Brain microvascular endothelial cell (primary cell): ENCODE measurements around the gene CDC42EP1.
"Not testable (repeated sequence)": the region's sequence is repeated elsewhere in the genome, so short reads cannot be mapped to it uniquely, and the experiment has no call there.

Source experiments
- DNase-seq: peaks from one replicate; pipeline ENCODE4 v3.0.0-alpha.2; 2020
- H3K27ac ChIP-seq: fragments of 250-450 bp; sonication (Bioruptor Pico); 2 replicates; pipeline ENCODE4 v1.5.1; 2020; ENCODE audit warnings: mild to moderate bottlenecking, moderate library complexity
- H3K27me3 ChIP-seq: fragments of 250-450 bp; sonication (Bioruptor Pico); replicated peaks from 2 replicates; pipeline ENCODE4 v1.5.1; 2020; ENCODE audit warnings: mild to moderate bottlenecking
- H3K36me3 ChIP-seq: fragments of 250-450 bp; sonication (Bioruptor Pico); replicated peaks from 2 replicates; pipeline ENCODE4 v1.5.1; 2020; ENCODE audit warnings: mild to moderate bottlenecking
- H3K4me3 ChIP-seq: 2 replicates; pipeline ENCODE4 v1.5.1; 2011; ENCODE audit warnings: low read depth, mild to moderate bottlenecking, control low read depth, low read length, moderate library complexity
- CTCF ChIP-seq: IDR thresholded peaks from 2 replicates; pipeline ENCODE4 v1.5.1; 2011; ENCODE audit warnings: low read depth, mild to moderate bottlenecking, moderate library complexity, low read length, control low read depth, inconsistent platforms; ENCODE audit errors: missing control alignments
- in situ Hi-C: cut with HindIII; loops from 2 replicates; pipeline ENCODE4 v1.10.0; 2017; ENCODE audit warnings: low sequenced_read_pairs, low pct_ligation_motif_present

Gene CDC42EP1

GRCh38 chr22:37591823-37592404, 31.6 kb downstream of the CDC42EP1 start:
- no peaks in the 10 kb centered on the region for H3K36me3 ChIP-seq
- H3K27ac ChIP-seq: no peak overlapping the region
- in situ Hi-C loops: no loop called here
- no peak for TF ChIP-seq CTCF
- H3K27me3 ChIP-seq: no peaks in the 10 kb centered on the region
- no peak overlapping the region for H3K4me3 ChIP-seq
- no peak for DNase-seq

GRCh38 chr22:37594237-37594636, 34.0 kb downstream of the CDC42EP1 start:
- in situ Hi-C loops: no loop called here
- H3K4me3 ChIP-seq: no peak overlapping the region
- H3K27me3 ChIP-seq: no peaks in the 10 kb centered on the region
- no peak overlapping the region for H3K27ac ChIP-seq
- H3K36me3 ChIP-seq: no peaks in the 10 kb centered on the region
- DNase-seq: no peak
- TF ChIP-seq CTCF: no peak

- Histone ChIP-seq H3K27ac (no peak overlapping the region), H3K36me3 (no peaks in the 10 kb centered on the region), H3K27me3 (no peaks in the 10 kb centered on the region), H3K4me3 (no peak overlapping the region)
- no peak for DNase-seq
- in situ Hi-C loops: no loop called here
- TF ChIP-seq CTCF: no peak
Measured at GRCh38 chr22:37599153-37599552, 38.9 kb downstream of the CDC42EP1 start.

- no peak overlapping the region for H3K27ac ChIP-seq
- TF ChIP-seq CTCF: no peak
- no peak overlapping the region for H3K4me3 ChIP-seq
- in situ Hi-C loops: no loop called here
- no peak for DNase-seq
- H3K36me3 ChIP-seq: no peaks in the 10 kb centered on the region
- H3K27me3 ChIP-seq: no peaks in the 10 kb centered on the region
Measured at GRCh38 chr22:37601203-37601539, 40.9 kb downstream of the CDC42EP1 start.

- H3K27me3 ChIP-seq: no peaks in the 10 kb centered on the region
Measured at GRCh38 chr22:37601540-37602442, 41.5 kb downstream of the CDC42EP1 start.

GRCh38 chr22:37602546-37603277, 42.4 kb downstream of the CDC42EP1 start:
- H3K36me3 ChIP-seq, H3K27me3 ChIP-seq, DNase-seq, H3K4me3 ChIP-seq, in situ Hi-C loops, H3K27ac ChIP-seq: not testable (repeated sequence)

More at GRCh38 chr22:37601540-37602442, 41.5 kb downstream of the CDC42EP1 start:
- TF ChIP-seq CTCF: no peak
- Histone ChIP-seq H3K4me3 (no peak overlapping the region), H3K27ac (no peak overlapping the region), H3K36me3 (no peaks in the 10 kb centered on the region)
- DNase-seq: peak; percentile 16
- in situ Hi-C loops: no loop called here
